ENCODE measurements around the gene AHRR. TPM values are rescaled to one million over a fixed set of nuclear protein-coding genes. Genes with fewer than 3 reads are reported as not detected.
"Not testable (repeated sequence)": the region's sequence is repeated elsewhere in the genome, so short reads cannot be mapped to it uniquely, and the experiment has no call there.

AHRR gene
- total RNA-seq, 1 experiment from 2014 or later: 2.2 TPM

DNA sequence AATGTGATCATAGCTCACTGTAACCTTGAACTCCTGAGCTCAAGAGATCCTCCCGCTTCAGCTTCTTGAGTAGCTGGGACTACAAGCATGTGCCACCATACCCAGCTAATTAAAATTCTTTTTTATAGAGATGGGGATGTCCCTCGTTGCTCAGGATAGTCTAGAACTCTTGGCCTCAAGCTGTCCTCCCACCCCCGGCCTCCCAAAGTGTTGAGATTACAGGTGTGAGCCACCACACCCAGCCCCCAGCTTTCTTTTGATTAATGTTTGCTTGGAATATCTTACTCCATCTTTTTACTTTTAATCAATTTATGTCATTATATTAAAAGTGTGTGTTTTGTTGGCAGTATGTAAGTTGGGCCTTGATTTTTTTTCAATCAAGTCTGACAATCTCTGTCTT is 62.1 kb downstream of the AHRR start:
- H3K23me2 ChIP-seq (ENCODE audit: insufficient read length, low read depth, low read length, poor library complexity, severe bottlenecking): no peaks in the 10 kb centered on the region
- DNase-seq: no peak
- no peak overlapping the region for H3K4me2 ChIP-seq (ENCODE audit: insufficient read depth, insufficient read length, low read length)
- H2BK15ac ChIP-seq (ENCODE audit: low read depth, low read length): no peak overlapping the region
- no peak overlapping the region for H3K27ac ChIP-seq (ENCODE audit: insufficient read length, low read depth, low read length)
- no peak overlapping the region for H3K14ac ChIP-seq (ENCODE audit: insufficient read depth, low read length)
- Mint-ChIP-seq H3K27ac (no peak overlapping the region), H3K4me1 (peaks cover 0 to under 1% of the 10 kb centered on the region in 2 experiments; a peak in 3 of 4 replicates), H3K4me3 (no peak overlapping the region), H3K36me3 (ENCODE audit: insufficient read depth in 1 of 3, low read depth in 3 of 3) (0 out of 7 replicates have a peak, but pooled peaks cover 0 to 7% (median 0%) of the 10 kb centered on the region in 3 experiments), H3K27me3 (ENCODE audit: low read depth) (peaks cover 13% of the 10 kb centered on the region), H3K9me3 (peaks cover 0 to 5% of the 10 kb centered on the region in 2 experiments; a peak in 2 of 5 replicates)
- no peak overlapping the region for H3K18ac ChIP-seq (ENCODE audit: insufficient read length, low read depth, low read length)
- H2BK5ac ChIP-seq (ENCODE audit: insufficient read length, low read length): no peak overlapping the region
- H3K56ac ChIP-seq (ENCODE audit: insufficient read length, low read depth, low read length): no peak overlapping the region
- no peak overlapping the region for H4K8ac ChIP-seq (replicated peaks; ENCODE audit: insufficient read length, low read depth, low read length)
- H4K5ac ChIP-seq (ENCODE audit: insufficient read length, low read depth, low read length): no peak overlapping the region
- no peak overlapping the region for H4K91ac ChIP-seq (ENCODE audit: insufficient read length, low read depth, low read length)
- no peak overlapping the region for H3K23ac ChIP-seq (ENCODE audit: insufficient read length, low read depth, low read length)
- H2BK120ac ChIP-seq (ENCODE audit: low read depth, low read length, poor library complexity, severe bottlenecking): no peak overlapping the region
- no CpG with 5 or more reads among the region's 3 CpGs for WGBS (ENCODE audit: extremely low coverage, insufficient read length, low lambda C conversion rate)
- no peak overlapping the region for H2AK5ac ChIP-seq (ENCODE audit: insufficient read length, low read length)
- H3K9ac ChIP-seq (ENCODE audit: extremely low read depth, insufficient read length, low read length): no peak overlapping the region
- no peaks in the 10 kb centered on the region for H3K79me1 ChIP-seq (ENCODE audit: insufficient read depth, low read depth, low read length, poor library complexity, severe bottlenecking)
- no peak overlapping the region for H2BK12ac ChIP-seq (ENCODE audit: insufficient read length, low read depth, low read length)
- no peak overlapping the region for H2BK20ac ChIP-seq (ENCODE audit: low read depth, low read length, poor library complexity, severe bottlenecking)
- no peaks in the 10 kb centered on the region; the same call in 1 of the 2 replicates for H3K27me3 ChIP-seq (ENCODE audit: insufficient read depth, low read length)
- H4K20me1 ChIP-seq (ENCODE audit: control insufficient read depth, insufficient read depth, insufficient read length): no peaks in the 10 kb centered on the region
- no peaks in the 10 kb centered on the region for H3K4me1 ChIP-seq (ENCODE audit: insufficient read depth, low read length)
- H2AFZ ChIP-seq (ENCODE audit: low read length): no peak overlapping the region
- TF ChIP-seq, protein P1, sequence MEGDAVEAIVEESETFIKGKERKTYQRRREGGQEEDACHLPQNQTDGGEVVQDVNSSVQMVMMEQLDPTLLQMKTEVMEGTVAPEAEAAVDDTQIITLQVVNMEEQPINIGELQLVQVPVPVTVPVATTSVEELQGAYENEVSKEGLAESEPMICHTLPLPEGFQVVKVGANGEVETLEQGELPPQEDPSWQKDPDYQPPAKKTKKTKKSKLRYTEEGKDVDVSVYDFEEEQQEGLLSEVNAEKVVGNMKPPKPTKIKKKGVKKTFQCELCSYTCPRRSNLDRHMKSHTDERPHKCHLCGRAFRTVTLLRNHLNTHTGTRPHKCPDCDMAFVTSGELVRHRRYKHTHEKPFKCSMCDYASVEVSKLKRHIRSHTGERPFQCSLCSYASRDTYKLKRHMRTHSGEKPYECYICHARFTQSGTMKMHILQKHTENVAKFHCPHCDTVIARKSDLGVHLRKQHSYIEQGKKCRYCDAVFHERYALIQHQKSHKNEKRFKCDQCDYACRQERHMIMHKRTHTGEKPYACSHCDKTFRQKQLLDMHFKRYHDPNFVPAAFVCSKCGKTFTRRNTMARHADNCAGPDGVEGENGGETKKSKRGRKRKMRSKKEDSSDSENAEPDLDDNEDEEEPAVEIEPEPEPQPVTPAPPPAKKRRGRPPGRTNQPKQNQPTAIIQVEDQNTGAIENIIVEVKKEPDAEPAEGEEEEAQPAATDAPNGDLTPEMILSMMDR (conservative IDR thresholded peaks at IDR 0.05): no peak
- H3K79me2 ChIP-seq (ENCODE audit: insufficient read depth, low read length): no peaks in the 10 kb centered on the region
- H3K9me3 ChIP-seq (ENCODE audit: control insufficient read depth, low read depth, low read length): no peaks in the 10 kb centered on the region
- H3K4ac ChIP-seq (ENCODE audit: low read depth, low read length): no peak overlapping the region
- H3T11ph ChIP-seq (ENCODE audit: low read length): no peak overlapping the region

DNA sequence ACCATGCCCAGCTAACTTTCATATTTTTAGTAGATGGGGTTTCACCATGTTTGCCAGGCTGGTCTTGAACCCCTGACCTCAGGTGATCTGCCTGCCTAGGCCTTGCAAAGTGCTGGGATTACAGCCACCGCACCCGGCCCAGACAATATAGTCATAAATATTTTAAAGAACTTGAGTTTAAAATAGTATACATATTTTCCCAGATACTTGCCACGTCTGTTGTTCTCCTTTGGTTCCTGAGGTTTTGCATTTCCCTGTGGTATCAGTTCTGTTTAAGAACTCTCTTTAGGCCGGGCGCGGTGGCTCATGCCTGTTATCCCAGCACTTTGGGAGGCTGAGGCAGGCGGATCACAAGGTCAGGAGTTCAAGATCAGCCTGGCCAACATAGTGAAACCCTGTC is 63.1 kb downstream of the AHRR start:
- H2BK12ac ChIP-seq (ENCODE audit: insufficient read length, low read depth, low read length); H3K27ac Mint-ChIP-seq; H3K4me3 Mint-ChIP-seq; H4K20me1 ChIP-seq (ENCODE audit: control insufficient read depth, insufficient read depth, insufficient read length); H3K4me1 Mint-ChIP-seq; H2AK5ac ChIP-seq (ENCODE audit: insufficient read length, low read length); H4K5ac ChIP-seq (ENCODE audit: insufficient read length, low read depth, low read length); H3K56ac ChIP-seq (ENCODE audit: insufficient read length, low read depth, low read length); H3K27me3 ChIP-seq (ENCODE audit: insufficient read depth, low read length); H3K4me2 ChIP-seq (ENCODE audit: insufficient read depth, insufficient read length, low read length); H3K23me2 ChIP-seq (ENCODE audit: insufficient read length, low read depth, low read length, poor library complexity, severe bottlenecking); H3K4ac ChIP-seq (ENCODE audit: low read depth, low read length); H3K9me3 ChIP-seq (ENCODE audit: control insufficient read depth, low read depth, low read length); H2AFZ ChIP-seq (ENCODE audit: low read length); H3K4me1 ChIP-seq (ENCODE audit: insufficient read depth, low read length); H3K27ac ChIP-seq (ENCODE audit: insufficient read length, low read depth, low read length); H4K8ac ChIP-seq (replicated peaks; ENCODE audit: insufficient read length, low read depth, low read length); H2BK120ac ChIP-seq (ENCODE audit: low read depth, low read length, poor library complexity, severe bottlenecking); H3K23ac ChIP-seq (ENCODE audit: insufficient read length, low read depth, low read length); H3K14ac ChIP-seq (ENCODE audit: insufficient read depth, low read length); H2BK15ac ChIP-seq (ENCODE audit: low read depth, low read length); H2BK20ac ChIP-seq (ENCODE audit: low read depth, low read length, poor library complexity, severe bottlenecking); H3K79me2 ChIP-seq (ENCODE audit: insufficient read depth, low read length); H3K9ac ChIP-seq (ENCODE audit: extremely low read depth, insufficient read length, low read length); H3K36me3 Mint-ChIP-seq (ENCODE audit: insufficient read depth in 1 of 3, low read depth in 3 of 3); DNase-seq; H4K91ac ChIP-seq (ENCODE audit: insufficient read length, low read depth, low read length); H3K9me3 Mint-ChIP-seq; H3K18ac ChIP-seq (ENCODE audit: insufficient read length, low read depth, low read length); H2BK5ac ChIP-seq (ENCODE audit: insufficient read length, low read length); H3T11ph ChIP-seq (ENCODE audit: low read length); H3K79me1 ChIP-seq (ENCODE audit: insufficient read depth, low read depth, low read length, poor library complexity, severe bottlenecking): not testable (repeated sequence)
- H3K27me3 Mint-ChIP-seq (ENCODE audit: low read depth): peaks cover 11% of the 10 kb centered on the region
- no CpG with 5 or more reads among the region's 7 CpGs for WGBS (ENCODE audit: extremely low coverage, insufficient read length, low lambda C conversion rate)
